Thyroid gland (tissue), 4 donors: ENCODE results near the gene TSEN34. TPM values are rescaled to one million over a fixed set of nuclear protein-coding genes. Genes with fewer than 3 reads are reported as not detected.

ENCODE experiments used
- DNase-seq, 2 donors: peaks; one replicate each; pipeline ENCODE4 v3.0.0-alpha.2; 2019
- H3K27ac ChIP-seq, 3 donors: fragments of 200-600 bp; sonication (generic); 1 replicate in 2 of 3; 2 replicates in 1 of 3; pipeline ENCODE4 v1.5.1; 2016 to 2019; ENCODE audit warnings: mild to moderate bottlenecking in 1 of 3, moderate library complexity in 1 of 3
- H3K27me3 ChIP-seq: fragments of 200-600 bp; sonication (generic); one replicate; pipeline ENCODE4 v1.5.1; 2019
- H3K36me3 ChIP-seq, 2 donors: fragments of 200-600 bp; sonication (generic); one replicate each; pipeline ENCODE4 v1.5.1; 2016 to 2019
- H3K4me1 ChIP-seq, 2 donors: fragments of 200-600 bp; sonication (generic); one replicate each; pipeline ENCODE4 v1.5.1; 2017 to 2019
- H3K4me3 ChIP-seq, 3 donors: fragments of 200-600 bp; sonication (generic); replicated peaks in 1 of 3; 1 replicate in 2 of 3; 2 replicates in 1 of 3; pipeline ENCODE4 v1.5.1; 2016; ENCODE audit warnings: mild to moderate bottlenecking in 1 of 3
- H3K9me3 ChIP-seq: fragments of 200-600 bp; sonication (generic); one replicate; pipeline ENCODE4 v1.5.1; 2017
- CTCF ChIP-seq, 6 experiments: fragments of 200-600 bp in 3 of 6; fragments of 450-650 bp in 3 of 6; sonication (generic) in 3 of 6; IDR thresholded peaks; one replicate each; pipeline ENCODE4 v1.5.1; 2016 to 2019; ENCODE audit warnings: antibody characterized with exemption in 6 of 6, mild to moderate bottlenecking in 2 of 6, inconsistent platforms in 1 of 6, moderate library complexity in 1 of 6
- POLR2A ChIP-seq, 2 donors: fragments of 450-650 bp; IDR thresholded peaks; one replicate each; pipeline ENCODE4 v1.6.1; 2017; ENCODE audit warnings: antibody characterized with exemption in 2 of 2, mild to moderate bottlenecking in 2 of 2, moderate library complexity in 1 of 2
- WGBS, 2 donors: methylation state at CpG; one replicate each; pipeline ENCODE4 v1.1.5; 2017; 5-methylcytosine and 5-hydroxymethylcytosine counted together
- intact Hi-C: fragments of 100-400 bp; cut with DNase I; formaldehyde crosslinking; loops from one replicate; pipeline ENCODE4 v1.15.1; 2023
- total RNA-seq, 4 donors: library from RNA; depleted of rRNA; stranded (reverse); fragments of >200 nt; gene quantifications; one replicate each; pipeline ENCODE4 v1.2.3, GENCODE V29; 2016

Gene TSEN34
- total RNA-seq, 4 donors from 2014 or later, result 58.1 to 102 (median 82.0) TPM

- Histone ChIP-seq H3K27ac (no peak overlapping the region), H3K9me3 (no peaks in the 10 kb centered on the region), H3K4me3 (no peak overlapping the region), H3K4me1 (peaks cover 10 to 11% of the 10 kb centered on the region in 2 donors), H3K27me3 (no peaks in the 10 kb centered on the region), H3K36me3 (no peaks in the 10 kb centered on the region)
- TF ChIP-seq CTCF (IDR thresholded peaks at IDR 0.05) (no peak), POLR2A (IDR thresholded peaks at IDR 0.05) (no peak)
- intact Hi-C loops, result no loop called here
- WGBS, 2 donors, result 86 to 92% methylated on average over 8 of the region's 8 CpGs
- DNase-seq, result no peak
Measured at GRCh38 chr19:54186351-54186750, 4.8 kb upstream of the TSEN34 start.

- no peaks in the 10 kb centered on the region for H3K9me3 ChIP-seq
- DNase-seq, result no peak
- no peak overlapping the region for H3K27ac ChIP-seq
- H3K4me1 ChIP-seq, result peaks cover 16 to 17% of the 10 kb centered on the region in 2 donors
- intact Hi-C loops, result no loop called here
- TF ChIP-seq CTCF (IDR thresholded peaks at IDR 0.05) (no peak), POLR2A (IDR thresholded peaks at IDR 0.05) (no peak)
- no peaks in the 10 kb centered on the region for H3K27me3 ChIP-seq
- WGBS, 2 donors, result 92 to 94% methylated on average over 11 of the region's 11 CpGs
- no peaks in the 10 kb centered on the region for H3K36me3 ChIP-seq
- no peak overlapping the region for H3K4me3 ChIP-seq
Measured at GRCh38 chr19:54186934-54187381, 4.2 kb upstream of the TSEN34 start.

- intact Hi-C loops, result no loop called here
- TF ChIP-seq POLR2A (IDR thresholded peaks at IDR 0.05) (no peak), CTCF (IDR thresholded peaks at IDR 0.05) (no peak)
- no peak for DNase-seq
- peaks cover 18 to 19% of the 10 kb centered on the region in 2 donors for H3K4me1 ChIP-seq
- no peaks in the 10 kb centered on the region for H3K27me3 ChIP-seq
- peak overlapping the region in 1 of 3 donors; percentile 100 for H3K27ac ChIP-seq
- WGBS, 2 donors, result 25 to 27% methylated on average over 12 of the region's 12 CpGs
- peak overlapping the region in 1 of 3 donors; percentile 87 for H3K4me3 ChIP-seq
- peaks cover 0 to 3% of the 10 kb centered on the region in 2 donors for H3K36me3 ChIP-seq
- no peaks in the 10 kb centered on the region for H3K9me3 ChIP-seq
Measured at GRCh38 chr19:54188215-54188871, 2.8 kb upstream of the TSEN34 start.

GRCh38 chr19:54189145-54189734 lies 1.9 kb upstream of the TSEN34 start, which contains the start of gene MBOAT7:
TSS of gene MBOAT7 (minus strand) at chr19:54189580. CDS start at chr19:54188508, 1,072 bp downstream.
- Histone ChIP-seq H3K4me1 (peaks cover 18 to 19% of the 10 kb centered on the region in 2 donors), H3K9me3 (no peaks in the 10 kb centered on the region), H3K4me3 (peak within 1 kb of the TSS; percentile 33 to 94 (median 58)), H3K27ac (peak within 1 kb of the TSS; percentile 98 to 100 (median 99)), H3K27me3 (no peaks in the 10 kb centered on the region), H3K36me3 (peaks cover 0 to 9% of the 10 kb centered on the region in 2 donors)
- 1% methylated on average over 23 to 24 of the region's 64 CpGs for whole genome bisulfite sequencing, 2 donors
- intact Hi-C loops, result no loop called here
- TF ChIP-seq POLR2A (IDR thresholded peaks at IDR 0.05) (peak in 1 of 2 donors; percentile 74), CTCF (IDR thresholded peaks at IDR 0.05) (peak in 5 of 6 experiments; percentile 15 to 46 (median 44))
- no peak for DNase-seq
